ENCODE results near the gene KRTAP1-4. TPM values are rescaled to one million over a fixed set of nuclear protein-coding genes. Genes with fewer than 3 reads are reported as not detected.

Gene KRTAP1-4
- total RNA-seq, 4 donors from 2014 or later: not detected

- in situ Hi-C loops (cut with MboI; ENCODE audit: low pct_ligation_motif_present in 1 of 4, low pct_unique_long_range_greater_than_20kb in 1 of 4, low sequenced_read_pairs in 3 of 4): no loop called here
- no peaks in the 10 kb centered on the region for H3K9me3 ChIP-seq
- H3K4me3 ChIP-seq: no peak overlapping the region
- no peaks in the 10 kb centered on the region for H3K36me3 ChIP-seq
- 64 to 86% methylated on average over 1 to 8 of the region's 8 CpGs for WGBS, 2 donors (ENCODE audit: low coverage in 1 of 2)
- TF ChIP-seq POLR2AphosphoS5 (IDR thresholded peaks at IDR 0.05): no peak
- no peak for TF ChIP-seq EP300 (IDR thresholded peaks at IDR 0.05; ENCODE audit: low read depth)
- TF ChIP-seq POLR2A (IDR thresholded peaks at IDR 0.05): no peak
- no peak for TF ChIP-seq CTCF (IDR thresholded peaks at IDR 0.05)
- peaks cover 3% of the 10 kb centered on the region for H3K27me3 ChIP-seq
- DNase-seq: no peak
- intact Hi-C loops (cut with DNase I; ENCODE audit: low total_unique reads): no loop called here
- no peak overlapping the region for H3K27ac ChIP-seq
- H3K4me1 ChIP-seq: no peaks in the 10 kb centered on the region
Observed at GRCh38 chr17:40986920-40987319, 43.1 kb downstream of the KRTAP1-4 start.

GRCh38 chr17:40984226-40984625 is 45.8 kb downstream of the KRTAP1-4 start, which contains the start of gene KRT40:
KRT40 (minus strand) TSS chr17:40984326; CDS start chr17:40984273, 53 bp downstream.
- Histone ChIP-seq H3K27ac (no peak within 1 kb of the TSS), H3K4me3 (no peak within 1 kb of the TSS)

GRCh38 chr17:40981115-40981514 is 48.9 kb downstream of the KRTAP1-4 start:
- TF ChIP-seq CTCF (IDR thresholded peaks at IDR 0.05): no peak
- no peak for TF ChIP-seq POLR2A (IDR thresholded peaks at IDR 0.05)
- no peak for TF ChIP-seq POLR2AphosphoS5 (IDR thresholded peaks at IDR 0.05)
- no peak for TF ChIP-seq EP300 (IDR thresholded peaks at IDR 0.05; ENCODE audit: low read depth)
- Histone ChIP-seq H3K9me3 (no peaks in the 10 kb centered on the region), H3K4me3 (no peak overlapping the region), H3K36me3 (no peaks in the 10 kb centered on the region), H3K4me1 (no peaks in the 10 kb centered on the region), H3K27ac (no peak overlapping the region), H3K27me3 (peaks cover 7% of the 10 kb centered on the region)
- in situ Hi-C loops (cut with MboI; ENCODE audit: low pct_ligation_motif_present in 1 of 4, low pct_unique_long_range_greater_than_20kb in 1 of 4, low sequenced_read_pairs in 3 of 4) (no loop called here), intact Hi-C loops (cut with DNase I; ENCODE audit: low total_unique reads) (no loop called here)
- no peak for DNase-seq
- WGBS, 2 donors (ENCODE audit: low coverage in 1 of 2): 45 to 50% methylated on average over 3 to 5 of the region's 5 CpGs

More at GRCh38 chr17:40984226-40984625, 45.8 kb downstream of the KRTAP1-4 start, which contains the start of gene KRT40:
- intact Hi-C loops (cut with DNase I; ENCODE audit: low total_unique reads): no loop called here
- H3K36me3 ChIP-seq: no peaks in the 10 kb centered on the region
- H3K9me3 ChIP-seq: no peaks in the 10 kb centered on the region
- TF ChIP-seq POLR2AphosphoS5 (IDR thresholded peaks at IDR 0.05) (no peak), EP300 (IDR thresholded peaks at IDR 0.05; ENCODE audit: low read depth) (no peak), POLR2A (IDR thresholded peaks at IDR 0.05) (no peak), CTCF (IDR thresholded peaks at IDR 0.05) (no peak)
- no peaks in the 10 kb centered on the region for H3K4me1 ChIP-seq
- in situ Hi-C loops (cut with MboI; ENCODE audit: low pct_ligation_motif_present in 1 of 4, low pct_unique_long_range_greater_than_20kb in 1 of 4, low sequenced_read_pairs in 3 of 4): no loop called here
- 38% methylated on average over 3 of the region's 3 CpGs for WGBS, 2 donors (ENCODE audit: low coverage in 1 of 2)
- no peak for DNase-seq
- H3K27me3 ChIP-seq: no peaks in the 10 kb centered on the region

- in situ Hi-C loops (cut with MboI; ENCODE audit: low pct_ligation_motif_present in 1 of 4, low pct_unique_long_range_greater_than_20kb in 1 of 4, low sequenced_read_pairs in 3 of 4): no loop called here
- Histone ChIP-seq H3K4me1 (no peaks in the 10 kb centered on the region), H3K36me3 (no peaks in the 10 kb centered on the region), H3K9me3 (no peaks in the 10 kb centered on the region), H3K27ac (no peak overlapping the region), H3K4me3 (no peak overlapping the region), H3K27me3 (peaks cover 8% of the 10 kb centered on the region)
- DNase-seq: no peak
- intact Hi-C loops (cut with DNase I; ENCODE audit: low total_unique reads): no loop called here
- WGBS, 2 donors (ENCODE audit: low coverage in 1 of 2): 53 to 65% methylated on average over 2 to 8 of the region's 8 CpGs
- no peak for TF ChIP-seq POLR2AphosphoS5 (IDR thresholded peaks at IDR 0.05)
- TF ChIP-seq POLR2A (IDR thresholded peaks at IDR 0.05): no peak
- TF ChIP-seq CTCF (IDR thresholded peaks at IDR 0.05): no peak
- no peak for TF ChIP-seq EP300 (IDR thresholded peaks at IDR 0.05; ENCODE audit: low read depth)
Observed at GRCh38 chr17:40980596-40980995, 49.4 kb downstream of the KRTAP1-4 start.

Measured in transverse colon (tissue), 4 donors.